ENCODE measurements around the gene GPR176. TPM values are rescaled to one million over a fixed set of nuclear protein-coding genes. Genes with fewer than 3 reads are reported as not detected.

GPR176 gene
- total RNA-seq, 1 donor from 2014 or later: 7.2 TPM

- no peak overlapping the region for H3K27ac Mint-ChIP-seq
- peaks cover 18% of the 10 kb centered on the region for H3K4me1 Mint-ChIP-seq (ENCODE audit: unreplicated experiment)
- no peak for DNase-seq (ENCODE audit: extremely low spot score, unreplicated experiment)
- H3K36me3 Mint-ChIP-seq: peaks cover 4% of the 10 kb centered on the region
- no peaks in the 10 kb centered on the region for H3K9me3 Mint-ChIP-seq
- H3K27me3 Mint-ChIP-seq: peaks cover 15% of the 10 kb centered on the region
- no peak for TF ChIP-seq CTCF (conservative IDR thresholded peaks at IDR 0.05)
- H3K4me3 Mint-ChIP-seq: no peak overlapping the region
These were observed 142.0 kb downstream of the GPR176 start for GRCh38 chr15:39778021-39778420.

- Mint-ChIP-seq H3K27ac (no peak overlapping the region), H3K4me3 (no peak overlapping the region), H3K4me1 (ENCODE audit: unreplicated experiment) (peaks cover 18% of the 10 kb centered on the region), H3K27me3 (peaks cover 15% of the 10 kb centered on the region), H3K36me3 (peaks cover 4% of the 10 kb centered on the region), H3K9me3 (no peaks in the 10 kb centered on the region)
- TF ChIP-seq CTCF (conservative IDR thresholded peaks at IDR 0.05): no peak
- DNase-seq (ENCODE audit: extremely low spot score, unreplicated experiment): no peak
These were observed 142.6 kb downstream of the GPR176 start for GRCh38 chr15:39777496-39777895.

GRCh38 chr15:39776068-39776467 lies 144.0 kb downstream of the GPR176 start:
- TF ChIP-seq CTCF (conservative IDR thresholded peaks at IDR 0.05): no peak
- no peak for DNase-seq (ENCODE audit: extremely low spot score, unreplicated experiment)
- Mint-ChIP-seq H3K36me3 (peaks cover 4% of the 10 kb centered on the region), H3K4me3 (no peak overlapping the region), H3K9me3 (no peaks in the 10 kb centered on the region), H3K4me1 (ENCODE audit: unreplicated experiment) (peaks cover 29% of the 10 kb centered on the region), H3K27ac (no peak overlapping the region), H3K27me3 (peaks cover 15% of the 10 kb centered on the region)

GRCh38 chr15:39774688-39775267 lies 145.3 kb downstream of the GPR176 start:
- Mint-ChIP-seq H3K36me3 (peaks cover 4% of the 10 kb centered on the region), H3K4me3 (no peak overlapping the region), H3K9me3 (no peaks in the 10 kb centered on the region), H3K4me1 (ENCODE audit: unreplicated experiment) (peaks cover 30% of the 10 kb centered on the region), H3K27me3 (peaks cover 15% of the 10 kb centered on the region), H3K27ac (no peak overlapping the region)
- DNase-seq (ENCODE audit: extremely low spot score, unreplicated experiment): no peak
- no peak for TF ChIP-seq CTCF (conservative IDR thresholded peaks at IDR 0.05)

GRCh38 chr15:39770748-39771689 lies 149.0 kb downstream of the GPR176 start:
- Mint-ChIP-seq H3K4me3 (no peak overlapping the region), H3K4me1 (ENCODE audit: unreplicated experiment) (peaks cover 11% of the 10 kb centered on the region), H3K36me3 (peaks cover 4% of the 10 kb centered on the region), H3K27ac (no peak overlapping the region), H3K9me3 (no peaks in the 10 kb centered on the region), H3K27me3 (peaks cover 4% of the 10 kb centered on the region)
- no peak for DNase-seq (ENCODE audit: extremely low spot score, unreplicated experiment)
- TF ChIP-seq CTCF (conservative IDR thresholded peaks at IDR 0.05): no peak

Data from type B pancreatic cell (in vitro differentiated cells).